ENCODE data around the gene CENPF. TPM values are rescaled to one million over a fixed set of nuclear protein-coding genes. Genes with fewer than 3 reads are reported as not detected.
A peak's percentile ranks its signal among the peaks of the same experiment; 100 is the strongest.
"Not testable (repeated sequence)": the region's sequence is repeated elsewhere in the genome, so short reads cannot be mapped to it uniquely, and the experiment has no call there.

Gene CENPF
- polyA plus RNA-seq, 1 donor: 153 TPM

- DNase-seq: no peak
These were observed 20.6 kb upstream of the CENPF start for GRCh38 chr1:214582289-214582891.

DNA sequence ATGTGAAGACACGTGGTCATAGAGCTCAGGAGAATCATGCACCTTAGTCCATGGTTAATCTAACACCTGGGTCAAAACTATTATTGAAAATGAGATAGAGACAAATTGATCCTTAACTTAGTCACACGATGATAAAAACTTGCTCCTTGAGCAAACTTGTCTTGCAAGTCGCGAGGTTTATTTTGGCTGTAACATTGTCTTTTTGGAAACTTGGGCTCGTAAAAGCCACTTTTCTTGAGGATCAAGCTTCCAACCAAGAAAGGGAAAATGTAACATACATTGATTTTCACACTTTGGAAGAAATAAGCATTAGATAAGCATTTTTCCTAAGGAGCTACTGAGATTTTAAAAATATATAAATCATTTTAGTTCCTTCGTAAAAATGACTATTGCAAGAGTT is 19.9 kb upstream of the CENPF start:
- DNase-seq: no peak

DNA sequence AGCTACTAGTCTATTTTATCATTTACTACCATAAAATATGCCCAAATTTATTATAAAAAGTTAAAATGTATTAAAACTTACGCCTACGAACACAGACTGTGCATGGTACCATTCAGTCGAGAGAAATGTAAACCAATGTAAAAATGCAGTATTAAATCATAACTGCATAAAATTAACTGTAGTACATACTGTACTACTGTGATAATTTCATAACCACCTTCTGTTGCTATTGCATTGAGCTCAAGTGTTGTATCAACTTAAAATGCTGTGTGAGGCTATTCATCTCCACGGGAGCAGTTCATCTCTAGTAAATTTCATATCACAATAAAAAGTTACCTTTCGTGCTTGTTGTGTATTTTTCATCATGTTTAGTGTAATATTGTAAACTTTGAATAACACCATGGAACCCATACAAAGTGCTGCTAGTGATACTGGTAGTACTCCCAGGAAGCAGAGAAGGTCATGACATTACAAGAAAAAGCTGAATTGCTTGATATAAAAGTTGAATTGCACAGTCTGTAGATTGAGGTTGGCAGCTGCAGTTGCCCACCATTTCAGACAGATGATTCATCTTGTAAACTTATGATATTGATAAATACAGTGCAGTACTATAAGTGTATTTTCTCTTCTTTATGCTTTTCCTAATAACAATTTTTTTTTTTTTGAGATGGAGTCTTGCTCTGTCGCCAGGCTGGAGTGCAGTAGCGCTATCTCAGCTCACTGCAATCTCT is 19.0 kb upstream of the CENPF start:
- DNase-seq: no peak

DNA sequence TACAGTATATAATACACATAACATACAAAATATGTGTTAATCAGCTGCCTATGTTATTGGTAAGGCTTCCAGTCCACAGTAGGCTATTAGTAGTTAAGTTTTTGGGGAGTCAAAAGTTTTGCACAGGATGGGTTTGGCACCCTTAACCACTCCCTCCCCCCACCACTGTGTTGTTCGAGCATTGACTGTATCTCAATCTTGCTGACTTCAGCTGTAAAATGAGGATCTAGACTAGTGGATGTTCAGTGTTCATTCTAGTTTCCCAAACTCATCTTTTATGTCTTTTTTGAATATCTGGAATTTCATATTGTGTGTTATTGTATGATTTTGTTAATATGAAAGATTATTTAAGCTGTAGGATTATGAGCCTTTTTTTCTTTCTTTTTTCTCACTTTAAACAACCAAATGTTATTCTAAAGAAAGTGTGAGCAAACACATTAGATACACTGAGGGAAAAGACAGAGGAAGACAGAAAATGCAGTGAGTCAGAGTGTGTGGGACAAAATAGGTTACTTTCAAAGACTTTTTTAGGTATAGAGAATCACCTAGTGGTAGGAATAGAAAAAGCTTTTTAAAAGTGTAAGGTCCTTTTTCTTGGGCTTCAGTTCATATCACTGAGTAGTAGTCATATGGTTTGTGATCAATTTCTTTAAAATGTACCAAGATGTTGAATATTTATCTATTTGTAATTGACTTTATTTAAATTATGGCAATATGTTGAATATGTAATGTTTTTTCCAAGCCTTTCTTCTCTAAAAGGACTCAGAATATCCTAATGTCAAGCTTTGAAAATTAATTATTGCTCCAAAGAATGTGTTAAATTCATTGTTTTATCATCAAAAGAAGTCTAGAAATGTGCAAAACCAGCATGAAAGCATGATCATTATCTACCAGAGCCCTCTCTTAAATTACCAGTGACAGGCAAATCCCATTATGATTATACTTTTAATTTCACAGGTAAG is 17.9 kb upstream of the CENPF start:
- DNase-seq: peak; percentile 43

DNA sequence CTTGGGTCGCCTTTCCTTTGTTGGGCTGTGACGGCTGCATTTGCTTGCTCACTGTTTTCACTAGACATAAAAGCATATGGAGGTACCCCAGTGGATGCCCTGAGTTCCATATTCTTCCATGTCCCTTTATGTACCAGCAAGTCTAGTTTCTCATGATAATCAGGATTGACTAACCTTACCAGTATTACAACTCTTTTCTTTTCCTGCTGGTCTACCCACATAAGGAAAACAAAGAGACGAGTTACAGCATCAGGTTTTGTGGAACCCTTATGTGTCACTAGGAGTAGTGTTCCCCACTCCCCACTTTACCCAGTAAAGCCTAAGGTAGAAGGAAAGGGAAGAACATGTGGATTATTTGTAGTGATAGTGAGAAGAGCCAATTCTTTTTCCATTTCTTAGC is 16.4 kb upstream of the CENPF start:
- DNase-seq: no peak

DNA sequence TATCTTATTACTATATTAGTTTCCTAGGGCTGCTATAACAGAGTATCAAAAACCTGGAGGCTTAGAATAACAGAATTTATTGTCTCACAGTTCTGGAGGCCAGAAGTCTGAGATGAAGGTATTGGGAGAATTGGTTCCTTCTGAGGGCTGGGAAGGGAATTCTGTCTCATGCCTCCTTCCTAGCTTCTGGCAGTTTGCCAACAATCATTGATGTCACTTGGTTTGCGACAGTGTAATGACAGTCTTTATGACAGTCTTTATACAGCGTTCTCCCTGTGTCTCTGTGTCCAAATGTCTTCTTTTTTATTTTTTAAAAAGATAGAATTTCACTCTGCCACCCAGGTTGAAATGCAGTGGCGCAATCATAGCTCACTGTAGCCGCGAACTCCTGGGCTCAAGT is 15.8 kb upstream of the CENPF start:
- DNase-seq: no peak

DNA sequence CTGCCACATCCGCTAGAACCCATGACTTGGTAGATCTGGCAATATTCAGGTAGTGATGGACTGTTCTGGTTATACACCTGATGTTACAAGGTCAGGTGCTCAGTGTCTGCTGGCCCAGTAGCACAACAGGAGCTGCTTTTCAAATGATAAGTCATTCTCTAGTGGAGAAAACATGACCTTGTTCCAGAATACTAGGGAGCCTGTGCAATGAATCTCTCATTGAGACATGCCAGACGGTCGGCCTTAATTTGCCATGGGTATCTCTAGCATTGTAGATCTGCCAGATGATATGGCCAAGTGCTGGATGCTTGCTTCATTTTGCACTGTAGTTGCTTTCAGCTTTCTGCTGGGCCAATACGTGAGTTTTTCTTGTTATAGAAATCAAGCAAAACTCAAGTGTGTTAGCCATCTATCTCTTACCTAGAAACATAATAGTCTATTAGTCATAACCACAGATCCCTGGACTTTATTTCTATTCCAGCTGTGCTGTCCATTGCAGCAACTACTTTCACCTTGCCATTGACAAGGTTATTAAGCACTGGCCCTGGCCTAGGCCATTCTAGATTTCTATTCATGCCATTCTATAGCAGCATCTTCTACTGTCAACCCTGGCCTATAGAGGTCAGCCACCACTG is 13.9 kb upstream of the CENPF start:
- DNase-seq: no peak

GRCh38 chr1:214590696-214591095 is 12.3 kb upstream of the CENPF start:
- DNase-seq: no peak

- DNase-seq: not testable (repeated sequence)
These were observed 11.1 kb upstream of the CENPF start for GRCh38 chr1:214591918-214592317.

DNA sequence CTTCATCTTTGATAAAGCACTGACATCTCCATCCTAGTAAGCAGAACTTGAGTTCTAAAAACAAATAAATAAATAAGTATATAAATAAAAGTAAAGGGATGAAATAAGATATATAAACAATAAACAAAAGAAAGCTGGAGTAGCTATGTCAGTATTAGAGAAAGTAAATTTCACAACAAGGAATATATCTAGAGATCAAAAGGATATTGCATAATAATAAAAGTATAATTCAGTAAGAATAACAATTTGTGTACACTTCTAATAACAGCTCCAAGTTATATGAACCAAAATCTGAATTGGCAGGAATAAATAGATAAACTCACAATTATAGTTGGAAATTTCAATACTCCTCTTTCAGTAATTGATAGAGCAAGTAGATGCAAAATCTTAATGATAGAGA is 9.8 kb upstream of the CENPF start:
- DNase-seq: no peak

DNA sequence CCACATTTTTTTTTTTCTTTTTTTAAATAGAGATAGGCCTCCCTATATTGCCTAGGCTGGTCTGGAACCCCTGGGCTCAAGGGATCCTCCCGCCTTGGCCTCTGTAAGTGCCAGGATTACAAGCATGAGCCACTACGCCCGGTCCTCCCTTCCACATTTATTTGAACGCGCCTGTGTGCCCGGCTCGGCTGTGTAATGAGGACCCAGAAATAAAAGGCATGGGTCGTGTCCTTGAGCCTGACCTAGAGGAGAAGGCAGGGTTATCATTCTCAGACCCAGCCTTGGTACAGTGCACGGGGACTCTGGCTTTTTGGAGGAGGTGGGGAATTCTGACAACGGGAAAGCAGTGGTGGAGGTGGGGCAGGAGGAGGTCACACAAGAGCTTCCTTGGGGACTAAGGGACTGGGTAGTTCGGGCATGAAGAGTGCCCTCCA is 841 bp downstream of the CENPF start:
- DNase-seq: no peak

DNA sequence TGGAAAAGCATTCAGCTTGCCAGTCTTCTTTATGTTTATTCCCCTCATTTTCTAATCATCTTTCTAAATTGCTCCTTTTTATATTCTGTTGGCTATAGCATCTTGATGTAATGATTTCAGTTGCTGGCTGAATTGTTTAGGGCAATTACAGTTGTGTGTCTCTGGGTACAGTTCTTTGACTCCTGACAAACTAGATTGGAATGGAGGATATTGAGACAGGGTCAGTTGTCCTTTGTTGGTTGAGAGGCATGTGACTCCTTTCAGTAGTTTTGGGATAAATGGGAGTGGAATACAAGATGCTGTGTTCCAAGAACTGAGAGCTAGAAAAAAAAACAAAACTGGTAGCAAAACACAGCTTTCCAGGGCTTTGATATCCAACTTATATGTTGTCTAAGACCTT is 1.5 kb downstream of the CENPF start:
- DNase-seq: no peak

- DNase-seq: not testable (repeated sequence)
These were observed 2.5 kb downstream of the CENPF start for GRCh38 chr1:214605484-214605883.

DNA sequence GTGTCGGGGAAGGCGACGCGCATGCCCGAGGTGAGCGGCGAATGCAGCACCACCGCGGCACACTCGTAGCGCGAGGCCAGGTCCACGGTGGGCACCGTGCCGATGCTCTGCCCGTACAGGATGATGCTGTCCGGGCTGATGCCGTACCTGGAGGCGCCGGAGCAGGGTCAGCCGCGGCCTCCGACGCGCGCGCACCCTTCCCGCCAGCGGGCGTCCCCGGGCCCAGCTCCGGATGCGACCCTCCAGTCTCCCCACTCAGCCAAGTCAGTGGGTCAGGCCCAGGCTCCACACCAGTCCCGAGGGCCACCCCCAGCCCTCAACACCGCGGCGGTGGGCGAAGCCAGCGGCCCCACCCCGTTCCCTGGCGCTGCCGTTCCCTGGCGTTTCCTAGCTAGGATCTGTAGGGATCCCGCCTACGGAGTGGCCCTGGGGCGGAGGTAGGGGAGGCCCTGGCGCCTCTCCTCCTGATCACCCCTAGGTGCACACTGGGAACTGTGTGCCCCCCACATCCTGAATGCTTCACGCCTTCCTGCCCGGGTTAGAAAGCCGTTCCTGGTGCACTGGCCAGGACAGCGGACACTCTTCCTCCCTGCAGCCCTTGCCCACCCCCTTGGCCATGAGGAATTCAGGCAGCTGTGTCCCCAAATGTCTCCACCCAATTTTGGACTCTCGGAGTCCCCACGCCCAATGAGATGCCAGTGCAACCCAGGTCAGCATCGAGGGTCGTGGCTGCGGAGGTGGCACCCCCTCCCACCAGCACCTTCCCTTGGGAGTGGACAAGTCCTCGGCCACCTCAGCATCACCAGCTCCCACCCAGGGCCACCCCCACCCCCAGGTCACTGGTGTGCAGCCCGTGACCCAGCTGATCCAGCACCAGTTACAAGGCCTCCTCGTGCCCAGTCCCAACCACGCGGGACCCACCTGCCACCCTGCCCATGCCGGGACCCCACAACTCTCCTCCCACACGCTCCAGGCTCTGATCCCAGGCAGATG is 3.2 kb downstream of the CENPF start:
- DNase-seq: not testable (repeated sequence)

DNA sequence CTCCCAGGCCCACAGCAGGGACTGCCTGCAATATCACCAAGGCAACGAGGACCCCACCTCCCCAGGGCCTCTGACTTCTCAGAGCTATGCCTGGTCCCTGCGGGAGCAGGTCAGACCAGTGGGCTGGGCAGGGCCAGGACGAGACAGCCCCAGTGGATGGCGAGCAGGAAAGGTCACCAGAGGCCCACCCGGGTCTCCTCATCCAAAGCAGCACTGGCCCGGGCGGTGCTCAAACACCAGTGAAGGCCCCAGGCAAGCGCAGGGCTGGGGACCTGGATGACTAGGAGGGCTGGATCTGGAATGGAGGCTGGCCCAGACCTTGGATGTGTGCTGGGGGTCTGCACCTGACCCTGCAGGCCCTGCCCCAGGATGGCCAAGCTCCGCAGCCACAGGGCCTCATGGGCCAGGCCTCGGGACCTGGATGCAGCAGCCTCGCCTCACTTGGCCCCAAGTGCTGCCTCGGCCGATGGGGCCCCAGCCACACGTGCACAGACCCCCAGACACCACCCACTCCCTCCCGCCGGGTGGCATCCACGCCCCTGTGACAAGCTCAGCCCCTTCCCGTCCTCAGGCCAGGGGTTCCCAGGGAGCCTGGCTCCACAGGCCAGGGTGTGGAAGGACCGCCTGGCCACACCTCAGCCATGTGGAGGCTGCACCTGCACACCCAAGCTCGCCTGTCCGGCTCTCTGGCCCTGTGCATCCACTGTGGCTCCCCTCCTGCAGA is 4.7 kb downstream of the CENPF start:
- not testable (repeated sequence) for DNase-seq

GRCh38 chr1:214608216-214608783 is 5.3 kb downstream of the CENPF start:
- DNase-seq: not testable (repeated sequence)

- not testable (repeated sequence) for DNase-seq
These were observed 5.8 kb downstream of the CENPF start for GRCh38 chr1:214608817-214609216.

DNA sequence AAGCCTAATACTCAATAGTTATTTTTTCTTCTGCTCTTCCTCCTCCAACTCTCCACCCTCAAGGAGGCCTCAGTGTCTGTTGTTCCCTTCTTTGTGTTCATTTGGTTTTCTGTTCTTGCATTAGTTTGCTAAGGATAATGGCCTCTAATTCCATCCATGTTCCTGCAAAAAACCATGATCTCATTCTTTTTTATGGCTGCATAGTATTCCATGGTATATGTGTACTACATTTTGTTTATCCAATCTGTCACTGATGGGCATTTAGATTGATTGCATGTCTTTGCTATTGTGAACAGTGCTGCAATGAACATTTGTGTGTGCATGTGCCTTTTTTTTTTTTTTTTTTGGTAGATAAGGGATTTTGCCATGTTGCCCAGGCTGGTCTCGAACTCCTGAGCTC is 6.7 kb downstream of the CENPF start:
- DNase-seq: no peak

DNA sequence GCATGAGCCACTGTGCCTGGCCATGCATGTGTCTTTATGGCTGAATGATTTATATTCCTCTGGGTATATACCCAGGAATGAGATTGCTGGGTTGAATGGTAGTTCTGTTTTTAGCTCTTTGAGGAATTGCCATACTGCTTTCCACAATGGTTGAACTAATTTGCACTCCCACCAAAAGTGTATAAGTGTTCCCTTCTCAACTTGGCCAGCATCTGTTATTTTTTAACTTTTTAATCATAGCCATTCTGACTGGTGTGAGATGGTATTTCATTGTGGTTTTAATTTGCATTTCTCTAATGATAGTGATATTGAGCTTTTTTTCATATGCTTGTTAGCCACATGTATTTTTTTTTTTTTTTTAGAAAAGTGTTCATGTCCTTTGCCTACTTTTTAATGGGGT is 7.1 kb downstream of the CENPF start:
- not testable (repeated sequence) for DNase-seq

GRCh38 chr1:214615109-214615508 is 12.1 kb downstream of the CENPF start:
- no peak for DNase-seq

Measured in left kidney (tissue), 2 donors.